Keratinocyte (primary cell): ENCODE data around the gene MOCS1. TPM values are rescaled to one million over a fixed set of nuclear protein-coding genes. Genes with fewer than 3 reads are reported as not detected.

Experiments
- DNase-seq: peaks from one replicate; pipeline ENCODE4 v3.0.0-alpha.2; 2011; ENCODE audit warnings: low read depth, missing footprints, low spot score
- FAIRE-seq: peaks from 2 replicates; lab custom pipeline; 2011; peaks lifted over from hg19 to GRCh38; lab: Jason Lieb, UNC
- H2AFZ ChIP-seq: 2 replicates; pipeline ENCODE4 v1.6.0; 2012; ENCODE audit warnings: low read length, control low read depth, inconsistent platforms; ENCODE audit not compliant: control insufficient read depth
- H3K27ac ChIP-seq: 2 replicates; pipeline ENCODE4 v1.5.1; 2011; ENCODE audit warnings: low read length; ENCODE audit not compliant: control insufficient read depth, insufficient read depth
- H3K27me3 ChIP-seq: 3 replicates; pipeline ENCODE4 v1.6.0; 2011; ENCODE audit warnings: low read length; ENCODE audit not compliant: control insufficient read depth, insufficient read depth; ENCODE audit errors: extremely low read depth
- H3K36me3 ChIP-seq, 2 experiments: 2 replicates in 1 of 2; 3 replicates in 1 of 2; pipeline ENCODE4 v1.5.1; 2011; ENCODE audit warnings: low read length in 2 of 2, mild to moderate bottlenecking in 1 of 2; ENCODE audit not compliant: control insufficient read depth in 2 of 2, insufficient read depth in 2 of 2; ENCODE audit errors: extremely low read depth in 1 of 2
- H3K4me1 ChIP-seq: 3 replicates; pipeline ENCODE4 v1.5.1; 2011; ENCODE audit warnings: low read length; ENCODE audit not compliant: control insufficient read depth, insufficient read depth; ENCODE audit errors: extremely low read depth
- H3K4me2 ChIP-seq: 3 replicates; pipeline ENCODE4 v1.6.0; 2011; ENCODE audit warnings: low read depth, low read length; ENCODE audit not compliant: control insufficient read depth, insufficient read depth; ENCODE audit errors: extremely low read depth
- H3K4me3 ChIP-seq, 3 experiments: fragments of 200-600 bp in 1 of 3; sonication (generic) in 1 of 3; 2 replicates in 2 of 3; 3 replicates in 1 of 3; pipeline ENCODE4 v1.5.1; 2011 to 2016; ENCODE audit warnings: low read length in 3 of 3, mild to moderate bottlenecking in 3 of 3, control low read depth in 2 of 3, inconsistent platforms in 1 of 3, low read depth in 1 of 3, mixed read lengths in 1 of 3, mixed run types in 1 of 3, moderate library complexity in 1 of 3; ENCODE audit not compliant: control insufficient read depth in 2 of 3, insufficient read depth in 2 of 3; ENCODE audit errors: extremely low read depth in 1 of 3
- H3K79me2 ChIP-seq: 2 replicates; pipeline ENCODE4 v1.6.0; 2012; ENCODE audit warnings: low read length; ENCODE audit not compliant: control insufficient read depth, insufficient read depth
- H3K9ac ChIP-seq: 3 replicates; pipeline ENCODE4 v1.6.0; 2011; ENCODE audit warnings: low read length; ENCODE audit not compliant: control insufficient read depth, insufficient read depth; ENCODE audit errors: extremely low read depth
- H3K9me1 ChIP-seq: 3 replicates; pipeline ENCODE4 v1.6.0; 2011; ENCODE audit warnings: low read length; ENCODE audit not compliant: control insufficient read depth, insufficient read depth; ENCODE audit errors: extremely low read depth
- H3K9me3 ChIP-seq: 2 replicates; pipeline ENCODE4 v1.5.1; 2012; ENCODE audit warnings: low read depth, low read length; ENCODE audit not compliant: control insufficient read depth
- H4K20me1 ChIP-seq: 3 replicates; pipeline ENCODE4 v1.6.0; 2011; ENCODE audit warnings: low read length; ENCODE audit not compliant: control insufficient read depth, insufficient read depth; ENCODE audit errors: extremely low read depth
- EZH2 ChIP-seq: IDR thresholded peaks from one replicate; pipeline ENCODE4 v1.6.1; 2012; ENCODE audit warnings: inconsistent platforms, mild to moderate bottlenecking, low read length, moderate library complexity
- dilution Hi-C: fragments of 300-500 bp; cut with MboI; formaldehyde crosslinking; loops from one replicate; pipeline ENCODE4 v1.7.0; 2020; ENCODE audit warnings: low sequenced_read_pairs; ENCODE audit not compliant: extremely low pct_ligation_motif_present
- polyA plus RNA-seq, 5 experiments: library from polyadenylated mRNA; depleted of rRNA in 3 of 5; stranded (reverse) in 3 of 5; stranded (forward) in 1 of 5; unstranded in 1 of 5; fragments of >200 nt; gene quantifications; 1 replicate in 1 of 5; 2 replicates in 3 of 5; 3 replicates in 1 of 5; pipeline versions ENCODE4 v1.2.1 to v1.2.3, GENCODE V29; 2011 to 2012; ENCODE audit warnings: missing spikeins in 2 of 5, low read depth in 1 of 5, low replicate concordance in 1 of 5
- TF ChIP-seq, protein P1 (sequence below), 3 experiments: IDR thresholded peaks in 1 of 3; conservative IDR thresholded peaks in 1 of 3; optimal IDR thresholded peaks in 1 of 3; 2 replicates in 2 of 3; 3 replicates in 1 of 3; pipeline versions ENCODE3 to v1.5.1; 2011; ENCODE audit warnings: low read length in 3 of 3, mild to moderate bottlenecking in 3 of 3, moderate library complexity in 2 of 3, control low read depth in 1 of 3, inconsistent platforms in 1 of 3; ENCODE audit not compliant: insufficient read depth in 2 of 3; ENCODE audit errors: extremely low read depth in 1 of 3

Gene MOCS1
- polyA plus RNA-seq, 1 donor (not counting 4 experiments of a cell fraction or from before 2014, with no cell fraction given): 2.2 TPM

DNA sequence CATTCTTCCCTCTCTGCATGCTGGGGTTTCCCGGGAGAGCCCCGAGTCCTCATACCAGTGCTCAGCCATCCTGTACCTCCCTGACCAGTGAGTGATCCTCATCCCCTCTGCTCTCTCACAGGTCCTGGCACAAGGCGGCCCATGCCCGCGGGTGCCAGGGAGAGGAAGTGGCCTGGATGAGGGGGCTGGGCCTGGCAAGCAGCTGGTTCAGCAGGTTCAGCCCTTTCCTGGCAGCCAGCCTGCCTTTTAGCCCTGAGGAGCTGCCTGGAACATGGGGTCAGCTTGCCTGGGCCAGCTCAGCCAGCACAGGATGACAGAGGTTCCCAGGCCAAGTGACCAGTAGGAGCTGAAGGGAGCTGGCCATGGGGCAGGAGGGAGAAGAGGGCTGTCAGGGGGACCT, 10.9 kb downstream of the MOCS1 start:
- H2AFZ ChIP-seq: no peak overlapping the region
- dilution Hi-C loops: no loop called here
- no peak overlapping the region for H3K9ac ChIP-seq
- peaks cover 15% of the 10 kb centered on the region for H3K4me1 ChIP-seq
- no peaks in the 10 kb centered on the region for H3K9me1 ChIP-seq
- no peak for FAIRE-seq
- no peaks in the 10 kb centered on the region for H3K79me2 ChIP-seq
- H3K4me3 ChIP-seq: no peak overlapping the region
- H3K36me3 ChIP-seq: no peaks in the 10 kb centered on the region
- H3K27ac ChIP-seq: no peak overlapping the region
- no peak for DNase-seq
- H3K9me3 ChIP-seq: no peaks in the 10 kb centered on the region
- no peaks in the 10 kb centered on the region for H3K27me3 ChIP-seq
- H3K4me2 ChIP-seq: no peak overlapping the region
- TF ChIP-seq EZH2: no peak
- TF ChIP-seq, protein P1, sequence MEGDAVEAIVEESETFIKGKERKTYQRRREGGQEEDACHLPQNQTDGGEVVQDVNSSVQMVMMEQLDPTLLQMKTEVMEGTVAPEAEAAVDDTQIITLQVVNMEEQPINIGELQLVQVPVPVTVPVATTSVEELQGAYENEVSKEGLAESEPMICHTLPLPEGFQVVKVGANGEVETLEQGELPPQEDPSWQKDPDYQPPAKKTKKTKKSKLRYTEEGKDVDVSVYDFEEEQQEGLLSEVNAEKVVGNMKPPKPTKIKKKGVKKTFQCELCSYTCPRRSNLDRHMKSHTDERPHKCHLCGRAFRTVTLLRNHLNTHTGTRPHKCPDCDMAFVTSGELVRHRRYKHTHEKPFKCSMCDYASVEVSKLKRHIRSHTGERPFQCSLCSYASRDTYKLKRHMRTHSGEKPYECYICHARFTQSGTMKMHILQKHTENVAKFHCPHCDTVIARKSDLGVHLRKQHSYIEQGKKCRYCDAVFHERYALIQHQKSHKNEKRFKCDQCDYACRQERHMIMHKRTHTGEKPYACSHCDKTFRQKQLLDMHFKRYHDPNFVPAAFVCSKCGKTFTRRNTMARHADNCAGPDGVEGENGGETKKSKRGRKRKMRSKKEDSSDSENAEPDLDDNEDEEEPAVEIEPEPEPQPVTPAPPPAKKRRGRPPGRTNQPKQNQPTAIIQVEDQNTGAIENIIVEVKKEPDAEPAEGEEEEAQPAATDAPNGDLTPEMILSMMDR (optimal IDR thresholded peaks at IDR 0.05 in 1 of 3, IDR thresholded peaks at IDR 0.05 in 1 of 3, conservative IDR thresholded peaks at IDR 0.05 in 1 of 3; ENCODE audit: extremely low read depth in 1 of 3, insufficient read depth in 2 of 3, low read length in 3 of 3): no peak
- H4K20me1 ChIP-seq: no peaks in the 10 kb centered on the region

DNA sequence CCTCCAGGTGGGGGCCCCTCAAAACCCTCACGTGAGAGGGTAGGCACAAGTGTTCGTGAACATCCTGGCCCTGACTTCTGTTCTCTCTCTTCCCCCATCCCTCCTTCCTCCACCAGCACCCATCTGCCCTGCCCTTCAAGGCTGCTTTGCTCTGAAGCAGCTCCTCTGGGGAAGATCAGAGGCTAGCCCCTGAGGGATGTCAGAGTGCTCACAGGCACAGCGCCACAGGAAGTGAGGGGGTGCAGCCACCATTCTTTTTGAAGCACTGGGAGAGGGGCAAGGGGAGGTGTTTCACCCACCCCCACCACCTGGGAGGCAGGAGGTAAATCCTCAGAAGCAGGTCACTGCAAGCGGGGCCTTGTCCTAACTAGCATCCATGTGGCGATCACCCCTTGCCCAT, 11.4 kb downstream of the MOCS1 start:
- no peaks in the 10 kb centered on the region for H3K9me1 ChIP-seq
- H3K4me3 ChIP-seq: no peak overlapping the region
- H2AFZ ChIP-seq: no peak overlapping the region
- DNase-seq: no peak
- no peak overlapping the region for H3K27ac ChIP-seq
- H3K9me3 ChIP-seq: no peaks in the 10 kb centered on the region
- dilution Hi-C loops: no loop called here
- no peaks in the 10 kb centered on the region for H3K27me3 ChIP-seq
- peaks cover 15% of the 10 kb centered on the region for H3K4me1 ChIP-seq
- no peak for TF ChIP-seq EZH2
- TF ChIP-seq, protein P1 (optimal IDR thresholded peaks at IDR 0.05 in 1 of 3, IDR thresholded peaks at IDR 0.05 in 1 of 3, conservative IDR thresholded peaks at IDR 0.05 in 1 of 3; ENCODE audit: extremely low read depth in 1 of 3, insufficient read depth in 2 of 3, low read length in 3 of 3): no peak
- H3K79me2 ChIP-seq: no peaks in the 10 kb centered on the region
- H3K9ac ChIP-seq: no peak overlapping the region
- no peak overlapping the region for H3K4me2 ChIP-seq
- no peak for FAIRE-seq
- H3K36me3 ChIP-seq: no peaks in the 10 kb centered on the region
- no peaks in the 10 kb centered on the region for H4K20me1 ChIP-seq
